Epithelial cell of proximal tubule (primary cell): Measurements from ENCODE around the gene GOPC. TPM values are rescaled to one million over a fixed set of nuclear protein-coding genes. Genes with fewer than 3 reads are reported as not detected.

ENCODE experiments used
- DNase-seq: peaks from one replicate; pipeline ENCODE4 v3.0.0-alpha.2; 2011; ENCODE audit warnings: low read depth
- H3K4me3 ChIP-seq: 2 replicates; pipeline ENCODE4 v1.5.1; 2011; ENCODE audit warnings: low read depth, mild to moderate bottlenecking, low read length
- total RNA-seq: library from RNA; depleted of rRNA; stranded (reverse); fragments of >200 nt; gene quantifications from 2 replicates; pipeline ENCODE4 v1.2.3, GENCODE V29; 2015
- TF ChIP-seq, protein P1 (sequence below): conservative IDR thresholded peaks from 2 replicates; pipeline ENCODE4 v1.5.1; 2012; ENCODE audit warnings: low read depth, mild to moderate bottlenecking, low read length

The GOPC gene
- total RNA-seq, 1 donor from 2014 or later = 13.2 TPM

DNA sequence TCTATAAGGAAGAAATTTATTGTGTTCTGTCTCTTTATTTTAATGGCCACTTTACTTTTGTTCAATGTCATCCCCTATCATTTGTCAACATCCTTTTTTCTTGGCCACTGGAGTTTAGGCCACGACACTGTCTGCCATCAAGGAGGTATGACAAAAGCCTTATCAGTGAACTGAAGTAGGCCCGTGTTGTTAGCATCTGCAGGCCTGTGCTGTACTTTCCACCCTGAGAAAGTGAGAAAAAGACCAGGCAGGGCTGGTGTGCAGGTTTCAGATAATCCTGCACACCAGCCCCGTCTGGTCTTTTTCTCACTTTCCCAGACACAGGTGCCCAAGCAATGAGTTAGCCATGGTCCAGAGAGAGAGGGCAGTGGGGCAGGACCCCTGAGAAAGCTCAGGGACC, 57.6 kb downstream of the GOPC start:
- no peak overlapping the region for H3K4me3 ChIP-seq
- no peak for DNase-seq
- TF ChIP-seq, protein P1, sequence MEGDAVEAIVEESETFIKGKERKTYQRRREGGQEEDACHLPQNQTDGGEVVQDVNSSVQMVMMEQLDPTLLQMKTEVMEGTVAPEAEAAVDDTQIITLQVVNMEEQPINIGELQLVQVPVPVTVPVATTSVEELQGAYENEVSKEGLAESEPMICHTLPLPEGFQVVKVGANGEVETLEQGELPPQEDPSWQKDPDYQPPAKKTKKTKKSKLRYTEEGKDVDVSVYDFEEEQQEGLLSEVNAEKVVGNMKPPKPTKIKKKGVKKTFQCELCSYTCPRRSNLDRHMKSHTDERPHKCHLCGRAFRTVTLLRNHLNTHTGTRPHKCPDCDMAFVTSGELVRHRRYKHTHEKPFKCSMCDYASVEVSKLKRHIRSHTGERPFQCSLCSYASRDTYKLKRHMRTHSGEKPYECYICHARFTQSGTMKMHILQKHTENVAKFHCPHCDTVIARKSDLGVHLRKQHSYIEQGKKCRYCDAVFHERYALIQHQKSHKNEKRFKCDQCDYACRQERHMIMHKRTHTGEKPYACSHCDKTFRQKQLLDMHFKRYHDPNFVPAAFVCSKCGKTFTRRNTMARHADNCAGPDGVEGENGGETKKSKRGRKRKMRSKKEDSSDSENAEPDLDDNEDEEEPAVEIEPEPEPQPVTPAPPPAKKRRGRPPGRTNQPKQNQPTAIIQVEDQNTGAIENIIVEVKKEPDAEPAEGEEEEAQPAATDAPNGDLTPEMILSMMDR = no peak

DNA sequence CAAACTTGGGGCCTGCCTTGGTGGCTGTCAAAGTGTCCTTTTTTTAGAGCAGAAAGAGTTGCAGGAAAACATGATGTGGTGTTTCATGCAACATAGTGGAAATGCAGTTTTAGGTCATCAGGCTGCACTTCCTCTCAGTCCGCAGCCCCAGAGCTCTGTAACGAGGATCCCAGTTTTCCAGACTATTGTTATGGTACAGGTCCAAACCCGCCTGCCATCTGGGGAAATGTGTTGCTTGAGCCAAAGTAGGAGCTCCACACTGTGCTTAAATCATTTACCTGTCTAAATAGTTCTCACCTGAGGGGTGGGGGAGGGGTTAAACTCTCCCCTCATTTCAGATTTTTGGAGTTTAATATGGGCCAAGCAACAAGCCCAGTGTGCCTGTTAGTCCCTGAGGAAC, 59.8 kb downstream of the GOPC start:
- H3K4me3 ChIP-seq = no peak overlapping the region
- DNase-seq = no peak
- TF ChIP-seq, protein P1 = no peak

DNA sequence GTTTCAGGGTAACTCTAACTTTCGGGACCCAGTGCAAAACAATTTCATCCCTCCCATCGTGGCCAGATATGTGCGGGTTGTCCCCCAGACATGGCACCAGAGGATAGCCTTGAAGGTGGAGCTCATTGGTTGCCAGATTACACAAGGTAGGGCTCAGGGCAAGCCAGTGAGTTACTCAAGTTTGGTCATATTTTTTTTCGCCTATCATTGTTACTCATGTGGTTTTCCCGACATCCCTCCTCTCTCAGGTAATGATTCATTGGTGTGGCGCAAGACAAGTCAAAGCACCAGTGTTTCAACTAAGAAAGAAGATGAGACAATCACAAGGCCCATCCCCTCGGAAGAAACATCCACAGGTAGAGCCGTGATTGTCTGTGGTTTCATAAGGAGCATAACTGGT, 61.6 kb downstream of the GOPC start:
- DNase-seq = no peak
- TF ChIP-seq, protein P1 = no peak
- H3K4me3 ChIP-seq = no peak overlapping the region

DNA sequence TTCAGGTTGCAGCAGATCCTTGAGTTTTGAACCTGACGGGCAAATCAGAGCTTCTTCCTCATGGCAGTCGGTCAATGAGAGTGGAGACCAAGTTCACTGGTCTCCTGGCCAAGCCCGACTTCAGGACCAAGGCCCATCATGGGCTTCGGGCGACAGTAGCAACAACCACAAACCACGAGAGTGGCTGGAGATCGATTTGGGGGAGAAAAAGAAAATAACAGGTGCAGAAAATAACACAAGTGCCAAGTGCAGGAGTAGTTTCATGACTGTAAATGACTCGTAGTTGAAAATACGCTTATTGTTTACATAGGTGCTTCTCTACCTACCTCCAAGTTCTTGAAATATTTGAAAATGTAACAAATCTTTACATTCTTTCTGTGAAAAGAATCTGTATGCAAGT, 63.7 kb downstream of the GOPC start:
- no peak overlapping the region for H3K4me3 ChIP-seq
- TF ChIP-seq, protein P1 = no peak
- no peak for DNase-seq

DNA sequence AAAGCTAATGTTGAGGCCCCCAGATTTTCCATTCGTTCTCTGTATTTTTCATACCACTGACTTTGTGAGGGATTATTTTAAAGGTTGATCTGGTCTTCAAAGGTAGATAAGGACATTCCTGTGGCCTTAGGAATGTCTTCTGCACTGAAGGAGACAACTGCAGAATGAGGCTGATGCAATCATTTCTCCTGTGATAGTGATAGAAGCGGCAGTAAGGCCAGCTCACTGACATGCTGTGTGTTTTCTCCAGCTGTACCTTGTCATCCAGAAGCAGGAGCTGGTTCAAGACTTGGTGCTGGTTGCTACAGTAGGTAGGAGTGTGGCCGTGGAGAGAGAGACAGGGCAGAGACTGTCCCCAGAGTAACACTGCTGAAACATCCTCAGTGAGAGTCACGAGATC, 66.0 kb downstream of the GOPC start:
- no peak overlapping the region for H3K4me3 ChIP-seq
- TF ChIP-seq, protein P1 = no peak
- no peak for DNase-seq

DNA sequence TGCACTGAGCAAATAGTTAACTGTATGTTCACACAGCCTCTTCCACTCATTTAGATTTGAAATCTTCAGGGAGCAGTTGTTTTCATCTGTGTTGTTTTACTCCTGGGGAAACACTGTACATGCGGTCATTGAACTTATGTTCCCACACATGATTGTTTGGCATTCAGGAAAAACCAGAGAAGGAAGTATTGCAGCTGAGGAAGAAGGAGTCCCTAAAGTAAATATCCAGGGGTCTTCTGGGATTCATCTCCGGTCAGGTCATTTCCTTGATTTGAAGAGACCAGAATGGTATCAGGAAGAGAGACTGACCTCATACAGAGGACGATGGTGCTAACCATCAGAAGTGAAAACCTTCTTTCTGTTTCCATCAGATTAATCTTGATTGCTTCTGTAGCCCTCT, 67.3 kb downstream of the GOPC start:
- TF ChIP-seq, protein P1 = no peak
- H3K4me3 ChIP-seq = no peak overlapping the region
- DNase-seq = no peak

DNA sequence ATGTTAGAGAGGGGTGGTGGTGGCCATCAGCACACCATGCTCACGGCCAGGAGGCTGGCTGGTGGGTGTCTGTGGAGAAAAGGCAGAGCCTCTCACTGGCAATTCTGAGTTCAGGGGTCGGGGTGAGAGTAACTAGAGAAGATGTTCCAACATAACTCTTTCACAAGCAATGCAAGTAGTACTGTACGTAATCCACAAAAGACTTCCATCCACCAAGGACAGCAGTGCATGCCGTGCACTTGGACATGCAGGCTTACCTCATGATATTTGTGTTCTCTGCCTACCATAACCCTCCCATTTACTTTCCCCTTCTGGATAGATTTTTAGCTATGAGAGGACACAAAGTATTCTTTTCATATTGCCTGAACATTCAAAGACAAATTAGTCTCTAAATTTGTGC, 68.5 kb downstream of the GOPC start:
- TF ChIP-seq, protein P1 = no peak
- no peak overlapping the region for H3K4me3 ChIP-seq
- no peak for DNase-seq
